Breast epithelium (tissue), 4 donors: ENCODE results near the gene CUL1. TPM values are rescaled to one million over a fixed set of nuclear protein-coding genes. Genes with fewer than 3 reads are reported as not detected.

ENCODE experiments used
- DNase-seq, 2 donors: peaks; one replicate each; pipeline ENCODE4 v3.0.0-alpha.2; 2019; ENCODE audit warnings: low spot score in 2 of 2
- H3K27ac ChIP-seq, 2 donors: fragments of 200-600 bp; sonication (generic) in 1 of 2; one replicate each; pipeline ENCODE4 v1.5.1; 2016 to 2019; ENCODE audit warnings: mild to moderate bottlenecking in 1 of 2
- H3K27me3 ChIP-seq, 2 donors: fragments of 200-600 bp; sonication (generic) in 1 of 2; one replicate each; pipeline versions ENCODE4 v1.5.1 to v1.6.0; 2017 to 2019; ENCODE audit warnings: control low read depth in 1 of 2, mild to moderate bottlenecking in 1 of 2
- H3K36me3 ChIP-seq: fragments of 200-600 bp; one replicate; pipeline ENCODE4 v1.5.1; 2019
- H3K4me1 ChIP-seq, 2 donors: fragments of 200-600 bp; sonication (generic); one replicate each; pipeline ENCODE4 v1.5.1; 2016 to 2019; ENCODE audit warnings: control low read depth in 1 of 2
- H3K4me3 ChIP-seq, 3 donors: fragments of 200-600 bp; sonication (generic); 1 replicate in 2 of 3; 2 replicates in 1 of 3; pipeline ENCODE4 v1.5.1; 2016 to 2019; ENCODE audit warnings: mild to moderate bottlenecking in 3 of 3, moderate library complexity in 2 of 3
- H3K9me3 ChIP-seq, 2 donors: fragments of 200-600 bp; sonication (generic) in 1 of 2; one replicate each; pipeline ENCODE4 v1.5.1; 2016 to 2019; ENCODE audit warnings: control low read depth in 1 of 2
- CTCF ChIP-seq, 3 donors: fragments of 450-650 bp; IDR thresholded peaks; one replicate each; pipeline ENCODE4 v1.5.1; 2016 to 2017; ENCODE audit warnings: antibody characterized with exemption in 3 of 3, mild to moderate bottlenecking in 3 of 3, moderate library complexity in 3 of 3
- POLR2A ChIP-seq: fragments of 450-650 bp; IDR thresholded peaks from one replicate; pipeline ENCODE4 v1.6.1; 2016; ENCODE audit warnings: antibody characterized with exemption, mild to moderate bottlenecking, moderate library complexity
- POLR2AphosphoS5 ChIP-seq, 3 donors: sonication (generic); formaldehyde crosslinking; IDR thresholded peaks; one replicate each; pipeline ENCODE4 v1.6.1; 2017; ENCODE audit warnings: antibody characterized with exemption in 3 of 3
- intact Hi-C: fragments of 100-400 bp; cut with DNase I; formaldehyde crosslinking; loops from one replicate; pipeline ENCODE4 v1.15.1; 2023; ENCODE audit warnings: low total_unique reads
- total RNA-seq, 3 donors: library from RNA; depleted of rRNA; stranded (reverse); fragments of >200 nt; gene quantifications; one replicate each; pipeline ENCODE4 v1.1.0, GENCODE V29; 2016

CUL1 gene
- total RNA-seq, 3 donors from 2014 or later, result 61.6 to 71.4 (median 65.4) TPM

- DNase-seq, result no peak
- intact Hi-C loops, result no loop called here
- H3K27me3 ChIP-seq, result no peaks in the 10 kb centered on the region
- no peaks in the 10 kb centered on the region for H3K4me1 ChIP-seq
- H3K27ac ChIP-seq, result no peak overlapping the region
- no peak for TF ChIP-seq POLR2AphosphoS5 (IDR thresholded peaks at IDR 0.05)
- TF ChIP-seq POLR2A, result no peak
- TF ChIP-seq CTCF (IDR thresholded peaks at IDR 0.05), result no peak
- H3K36me3 ChIP-seq, result peaks cover 4% of the 10 kb centered on the region
- no peaks in the 10 kb centered on the region for H3K9me3 ChIP-seq
- H3K4me3 ChIP-seq, result no peak overlapping the region
These were observed 71.3 kb downstream of the CUL1 start for GRCh38 chr7:148770004-148770403.

DNA sequence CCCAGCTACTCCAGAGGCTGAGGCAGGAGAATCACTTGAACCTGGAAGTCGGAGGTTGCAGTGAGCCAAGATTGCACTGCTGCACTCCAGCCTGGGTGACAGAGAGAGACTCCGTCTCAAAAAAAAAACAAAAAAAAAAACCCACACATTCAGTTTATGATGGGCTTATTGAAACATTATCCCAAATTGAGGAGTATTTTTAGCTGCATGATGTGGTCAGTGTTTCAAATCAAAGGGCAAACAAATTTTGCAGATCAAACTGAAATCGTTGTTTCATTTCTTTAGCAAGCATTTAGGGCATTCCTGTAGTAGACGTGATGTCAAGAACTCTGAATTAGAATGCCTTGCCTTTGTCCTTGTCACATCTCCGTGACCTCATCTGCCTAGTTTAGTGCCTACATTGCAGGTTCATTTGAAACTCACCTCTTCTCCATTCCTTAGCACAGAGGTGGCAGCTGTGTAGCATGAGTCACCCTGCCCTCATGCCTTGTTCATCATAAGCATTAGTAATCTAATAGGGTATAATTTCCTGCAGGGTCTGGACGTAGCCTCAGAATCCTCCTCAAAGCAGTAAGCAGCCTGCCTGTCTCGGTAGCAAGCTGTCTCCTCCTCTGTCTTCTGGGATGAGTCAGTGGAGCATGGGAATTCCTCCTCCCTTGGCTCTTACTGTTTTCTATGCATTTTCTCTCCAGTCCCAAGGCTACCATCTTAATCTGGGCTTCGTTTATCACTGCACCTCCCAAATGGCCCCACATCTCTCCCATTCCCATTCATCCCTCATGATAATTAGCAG, 73.8 kb downstream of the CUL1 start:
- no peak for DNase-seq
- H3K4me1 ChIP-seq, result no peaks in the 10 kb centered on the region
- intact Hi-C loops, result no loop called here
- TF ChIP-seq CTCF (IDR thresholded peaks at IDR 0.05) (no peak), POLR2AphosphoS5 (IDR thresholded peaks at IDR 0.05) (no peak), POLR2A (no peak)
- H3K36me3 ChIP-seq, result peaks cover 3% of the 10 kb centered on the region
- H3K9me3 ChIP-seq, result no peaks in the 10 kb centered on the region
- no peak overlapping the region for H3K4me3 ChIP-seq
- no peak overlapping the region for H3K27ac ChIP-seq
- no peaks in the 10 kb centered on the region for H3K27me3 ChIP-seq

- DNase-seq, result no peak
- Histone ChIP-seq H3K4me1 (no peaks in the 10 kb centered on the region), H3K4me3 (no peak overlapping the region), H3K27ac (no peak overlapping the region), H3K27me3 (no peaks in the 10 kb centered on the region), H3K9me3 (no peaks in the 10 kb centered on the region), H3K36me3 (no peaks in the 10 kb centered on the region)
- intact Hi-C loops, result no loop called here
- TF ChIP-seq CTCF (IDR thresholded peaks at IDR 0.05) (no peak), POLR2A (no peak), POLR2AphosphoS5 (IDR thresholded peaks at IDR 0.05) (no peak)
These were observed 74.6 kb downstream of the CUL1 start for GRCh38 chr7:148773334-148773733.

- intact Hi-C loops, result no loop called here
- no peak for DNase-seq
- Histone ChIP-seq H3K27me3 (no peaks in the 10 kb centered on the region), H3K27ac (no peak overlapping the region), H3K4me3 (no peak overlapping the region), H3K9me3 (no peaks in the 10 kb centered on the region), H3K4me1 (no peaks in the 10 kb centered on the region), H3K36me3 (no peaks in the 10 kb centered on the region)
- no peak for TF ChIP-seq POLR2A
- TF ChIP-seq CTCF (IDR thresholded peaks at IDR 0.05), result no peak
- TF ChIP-seq POLR2AphosphoS5 (IDR thresholded peaks at IDR 0.05), result no peak
These were observed 75.8 kb downstream of the CUL1 start for GRCh38 chr7:148774471-148774870.

DNA sequence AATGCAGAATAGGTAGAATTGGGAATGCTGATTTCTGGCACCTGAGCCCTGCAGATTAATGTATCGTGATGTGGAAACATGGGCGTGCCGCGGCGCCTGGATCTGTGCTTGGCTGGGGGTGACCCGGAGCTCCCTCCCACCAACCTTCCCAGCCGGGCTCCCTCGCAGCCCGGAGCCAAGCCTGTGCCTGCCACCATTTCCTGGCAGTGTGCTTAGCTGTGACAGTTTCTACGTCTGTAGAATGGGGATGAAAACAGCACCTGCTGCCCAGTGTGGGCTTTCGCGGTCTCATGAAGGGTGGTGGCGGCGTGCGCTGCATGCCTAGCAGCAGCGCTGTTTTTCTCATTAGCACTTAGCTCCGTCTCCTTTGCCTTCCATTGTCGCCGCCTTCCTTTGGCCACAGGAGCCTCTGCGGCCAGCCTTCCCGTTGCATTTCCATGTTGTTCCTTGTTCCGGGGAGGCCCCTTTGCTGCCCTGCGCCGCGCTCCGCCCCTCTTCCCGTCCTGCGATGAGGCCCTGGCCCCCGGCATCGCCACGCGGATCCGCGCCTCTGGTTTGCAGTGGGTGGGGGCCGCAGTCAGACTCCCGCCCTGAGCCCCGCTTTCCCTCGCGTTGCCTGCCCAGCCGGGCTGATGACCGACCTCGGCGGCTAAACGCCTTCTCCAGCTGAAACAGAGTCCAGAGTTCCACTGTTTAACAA, 84.2 kb downstream of the CUL1 start:
- no peak for DNase-seq
- TF ChIP-seq POLR2A (no peak), POLR2AphosphoS5 (IDR thresholded peaks at IDR 0.05) (no peak), CTCF (IDR thresholded peaks at IDR 0.05) (no peak)
- intact Hi-C loops, result no loop called here
- Histone ChIP-seq H3K9me3 (no peaks in the 10 kb centered on the region), H3K27ac (no peak overlapping the region), H3K27me3 (no peaks in the 10 kb centered on the region), H3K4me1 (no peaks in the 10 kb centered on the region), H3K4me3 (peak overlapping the region in 1 of 3 donors; percentile 10), H3K36me3 (peaks cover 6% of the 10 kb centered on the region)
